Measurements from ENCODE around the gene DYSF. TPM values are rescaled to one million over a fixed set of nuclear protein-coding genes. Genes with fewer than 3 reads are reported as not detected.
A peak's percentile ranks its signal among the peaks of the same experiment; 100 is the strongest.

Gene DYSF
- total RNA-seq, 2 donors from 2014 or later: 1.4 to 3.1 TPM

DNA sequence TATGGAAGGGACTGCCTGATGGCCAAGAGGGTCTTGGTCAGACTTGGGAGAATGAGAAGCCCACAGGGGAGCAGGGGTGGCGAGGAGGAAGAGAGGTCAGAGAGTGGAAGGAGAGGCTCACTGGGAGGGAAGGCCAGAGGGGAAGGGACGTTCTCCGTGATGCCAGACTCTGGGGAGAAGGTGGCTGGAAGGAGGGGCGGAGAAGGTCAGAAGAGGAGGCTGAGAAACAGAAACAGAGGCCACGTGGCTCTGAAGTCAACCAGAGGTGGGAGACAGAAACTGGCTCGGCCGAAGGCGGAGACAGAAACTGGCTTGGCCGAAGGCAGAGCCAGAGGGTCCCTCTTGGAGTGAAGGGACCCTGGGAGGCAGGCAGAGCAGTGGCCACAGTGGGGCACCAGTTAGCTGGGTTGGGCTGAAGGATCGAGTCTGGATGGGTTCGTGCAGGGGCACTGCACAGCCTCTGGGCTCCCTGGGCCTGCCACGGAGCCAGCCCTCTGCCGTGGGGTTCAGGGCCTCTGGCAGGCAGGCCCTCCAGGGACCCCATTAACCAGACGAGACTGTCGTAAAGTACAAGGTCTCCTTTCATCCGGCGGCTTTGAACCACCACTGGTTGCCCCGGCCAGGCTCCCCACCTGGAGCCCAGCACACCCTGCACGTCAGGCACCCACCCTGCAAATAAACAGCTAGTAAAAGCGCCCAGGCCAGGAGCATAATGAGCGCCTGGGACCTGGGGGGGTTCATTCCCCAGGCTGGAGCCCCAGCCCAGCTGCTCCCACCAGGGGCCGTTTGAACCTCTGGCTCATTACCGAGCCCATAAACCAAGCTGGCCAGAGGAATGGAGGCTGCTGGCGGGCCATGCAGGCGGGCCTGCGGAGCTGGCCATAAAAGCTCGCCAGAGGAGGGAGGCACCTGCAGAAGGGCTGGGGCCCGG is 218.8 kb downstream of the DYSF start:
- no peaks in the 10 kb centered on the region for H3K27me3 Mint-ChIP-seq (ENCODE audit: insufficient read depth)

GRCh38 chr2:71672826-71673795 is 219.8 kb downstream of the DYSF start:
- no peaks in the 10 kb centered on the region for H3K27me3 ChIP-seq (ENCODE audit: control insufficient read depth, insufficient read depth, low read length, poor library complexity, severe bottlenecking)
- TF ChIP-seq CTCF (conservative IDR thresholded peaks at IDR 0.05): no peak
- no peaks in the 10 kb centered on the region for H3K4me1 ChIP-seq (ENCODE audit: control insufficient read depth, insufficient read depth, low read length)
- H3K27ac ChIP-seq (ENCODE audit: low read depth, low read length): no peak overlapping the region
- peak; percentile 26 for DNase-seq
- no peak overlapping the region for H3K9ac ChIP-seq (ENCODE audit: extremely low read depth, low read length, poor library complexity, severe bottlenecking)
- H3K36me3 ChIP-seq (ENCODE audit: control insufficient read depth, insufficient read depth, low read length): no peaks in the 10 kb centered on the region
- no peaks in the 10 kb centered on the region for H3K36me3 Mint-ChIP-seq (ENCODE audit: low read depth)
- WGBS, 2 experiments (ENCODE audit: insufficient coverage in 1 of 2, insufficient read length in 1 of 2): 93 to 94% methylated on average over 7 to 14 of the region's 14 CpGs
- no peak overlapping the region for H3K4me3 ChIP-seq (ENCODE audit: low read length)
- H3K9me3 ChIP-seq (ENCODE audit: control insufficient read depth, low read length): no peaks in the 10 kb centered on the region
- no peaks in the 10 kb centered on the region for H3K27me3 Mint-ChIP-seq (ENCODE audit: insufficient read depth)
- no peak overlapping the region for H3K4me3 Mint-ChIP-seq
- H3K27ac Mint-ChIP-seq: no peak overlapping the region
- no peaks in the 10 kb centered on the region for H3K9me3 Mint-ChIP-seq
- H3K4me1 Mint-ChIP-seq: no peaks in the 10 kb centered on the region

More for the DNA sequence above, 218.8 kb downstream of the DYSF start:
- DNase-seq: peak; percentile 83
- H3K27me3 ChIP-seq (ENCODE audit: control insufficient read depth, insufficient read depth, low read length, poor library complexity, severe bottlenecking): no peaks in the 10 kb centered on the region
- no peaks in the 10 kb centered on the region for H3K9me3 ChIP-seq (ENCODE audit: control insufficient read depth, low read length)
- TF ChIP-seq CTCF (conservative IDR thresholded peaks at IDR 0.05): peak; percentile 71
- Mint-ChIP-seq H3K27ac (peak overlapping the region; percentile 3), H3K4me3 (no peak overlapping the region), H3K4me1 (no peaks in the 10 kb centered on the region), H3K36me3 (ENCODE audit: low read depth) (no peaks in the 10 kb centered on the region), H3K9me3 (no peaks in the 10 kb centered on the region)
- whole genome bisulfite sequencing, 2 experiments (ENCODE audit: insufficient coverage in 1 of 2, insufficient read length in 1 of 2): 86 to 89% methylated on average over 16 to 28 of the region's 28 CpGs
- no peaks in the 10 kb centered on the region for H3K4me1 ChIP-seq (ENCODE audit: control insufficient read depth, insufficient read depth, low read length)
- no peak overlapping the region for H3K9ac ChIP-seq (ENCODE audit: extremely low read depth, low read length, poor library complexity, severe bottlenecking)
- H3K36me3 ChIP-seq (ENCODE audit: control insufficient read depth, insufficient read depth, low read length): no peaks in the 10 kb centered on the region
- H3K27ac ChIP-seq (ENCODE audit: low read depth, low read length): no peak overlapping the region
- no peak overlapping the region for H3K4me3 ChIP-seq (ENCODE audit: low read length)

DNA sequence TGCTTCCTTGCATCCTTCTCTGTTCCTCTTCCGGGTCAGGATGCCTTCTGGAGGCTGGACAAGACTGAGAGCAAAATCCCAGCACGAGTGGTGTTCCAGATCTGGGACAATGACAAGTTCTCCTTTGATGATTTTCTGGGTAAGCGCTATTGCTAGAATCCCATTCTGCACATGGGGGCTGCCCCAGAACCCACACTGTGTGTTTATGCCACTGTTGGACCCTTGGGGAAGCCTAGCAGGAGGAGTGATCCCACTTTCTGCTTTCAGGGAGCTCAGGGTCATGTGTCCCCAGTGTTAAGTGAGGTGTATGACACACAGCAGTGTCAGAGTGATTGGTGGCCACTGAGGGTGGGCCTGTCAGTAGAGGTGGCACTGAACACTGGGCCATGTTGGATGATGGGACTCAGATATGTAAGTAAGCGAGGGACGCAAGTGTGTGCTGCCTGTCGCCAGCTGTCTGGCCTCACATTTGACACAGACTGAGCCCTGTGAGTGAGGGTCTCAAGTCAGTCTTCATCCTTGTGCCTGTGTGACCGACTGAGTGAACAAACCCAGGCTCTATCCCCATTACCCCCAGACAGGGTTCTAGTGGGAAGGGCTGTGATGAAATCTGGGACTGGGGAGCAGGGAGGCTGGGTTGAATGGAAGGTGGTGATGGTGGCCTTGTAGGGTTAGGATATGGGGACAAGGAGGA is 220.9 kb downstream of the DYSF start:
- TF ChIP-seq CTCF (conservative IDR thresholded peaks at IDR 0.05): no peak
- WGBS, 2 experiments (ENCODE audit: insufficient coverage in 1 of 2, insufficient read length in 1 of 2): 91 to 100% methylated on average over 5 to 7 of the region's 7 CpGs
- no peaks in the 10 kb centered on the region for H3K36me3 Mint-ChIP-seq (ENCODE audit: low read depth)

More for the DNA sequence above, 220.9 kb downstream of the DYSF start:
- Histone ChIP-seq H3K9me3 (ENCODE audit: control insufficient read depth, low read length) (no peaks in the 10 kb centered on the region), H3K4me3 (ENCODE audit: low read length) (no peak overlapping the region), H3K36me3 (ENCODE audit: control insufficient read depth, insufficient read depth, low read length) (no peaks in the 10 kb centered on the region), H3K27ac (ENCODE audit: low read depth, low read length) (no peak overlapping the region), H3K9ac (ENCODE audit: extremely low read depth, low read length, poor library complexity, severe bottlenecking) (no peak overlapping the region), H3K27me3 (ENCODE audit: control insufficient read depth, insufficient read depth, low read length, poor library complexity, severe bottlenecking) (no peaks in the 10 kb centered on the region), H3K4me1 (ENCODE audit: control insufficient read depth, insufficient read depth, low read length) (no peaks in the 10 kb centered on the region)
- DNase-seq: peak; percentile 32
- no peak overlapping the region for H3K27ac Mint-ChIP-seq
- H3K4me1 Mint-ChIP-seq: no peaks in the 10 kb centered on the region
- H3K27me3 Mint-ChIP-seq (ENCODE audit: insufficient read depth): no peaks in the 10 kb centered on the region
- H3K4me3 Mint-ChIP-seq: no peak overlapping the region
- H3K9me3 Mint-ChIP-seq: no peaks in the 10 kb centered on the region

Measured in endodermal cell (in vitro differentiated cells).